Breast epithelium (tissue), 4 donors: ENCODE data around the gene TARP.

Experiments
- DNase-seq, 2 donors: peaks; one replicate each; pipeline ENCODE4 v3.0.0-alpha.2; 2019; ENCODE audit warnings: low spot score in 2 of 2
- H3K27ac ChIP-seq, 2 donors: fragments of 200-600 bp; sonication (generic) in 1 of 2; one replicate each; pipeline ENCODE4 v1.5.1; 2016 to 2019; ENCODE audit warnings: mild to moderate bottlenecking in 1 of 2
- H3K27me3 ChIP-seq, 2 donors: fragments of 200-600 bp; sonication (generic) in 1 of 2; one replicate each; pipeline versions ENCODE4 v1.5.1 to v1.6.0; 2017 to 2019; ENCODE audit warnings: control low read depth in 1 of 2, mild to moderate bottlenecking in 1 of 2
- H3K36me3 ChIP-seq: fragments of 200-600 bp; one replicate; pipeline ENCODE4 v1.5.1; 2019
- H3K4me1 ChIP-seq, 2 donors: fragments of 200-600 bp; sonication (generic); one replicate each; pipeline ENCODE4 v1.5.1; 2016 to 2019; ENCODE audit warnings: control low read depth in 1 of 2
- H3K4me3 ChIP-seq, 3 donors: fragments of 200-600 bp; sonication (generic); 1 replicate in 2 of 3; 2 replicates in 1 of 3; pipeline ENCODE4 v1.5.1; 2016 to 2019; ENCODE audit warnings: mild to moderate bottlenecking in 3 of 3, moderate library complexity in 2 of 3
- H3K9me3 ChIP-seq, 2 donors: fragments of 200-600 bp; sonication (generic) in 1 of 2; one replicate each; pipeline ENCODE4 v1.5.1; 2016 to 2019; ENCODE audit warnings: control low read depth in 1 of 2
- CTCF ChIP-seq, 3 donors: fragments of 450-650 bp; IDR thresholded peaks; one replicate each; pipeline ENCODE4 v1.5.1; 2016 to 2017; ENCODE audit warnings: antibody characterized with exemption in 3 of 3, mild to moderate bottlenecking in 3 of 3, moderate library complexity in 3 of 3
- POLR2A ChIP-seq: fragments of 450-650 bp; IDR thresholded peaks from one replicate; pipeline ENCODE4 v1.6.1; 2016; ENCODE audit warnings: antibody characterized with exemption, mild to moderate bottlenecking, moderate library complexity
- POLR2AphosphoS5 ChIP-seq, 3 donors: sonication (generic); formaldehyde crosslinking; IDR thresholded peaks; one replicate each; pipeline ENCODE4 v1.6.1; 2017; ENCODE audit warnings: antibody characterized with exemption in 3 of 3
- intact Hi-C: fragments of 100-400 bp; cut with DNase I; formaldehyde crosslinking; loops from one replicate; pipeline ENCODE4 v1.15.1; 2023; ENCODE audit warnings: low total_unique reads

TARP gene

GRCh38 chr7:38309555-38309954 lies 36.1 kb upstream of the TARP start:
- Histone ChIP-seq H3K4me1 (no peaks in the 10 kb centered on the region), H3K27me3 (no peaks in the 10 kb centered on the region), H3K9me3 (no peaks in the 10 kb centered on the region), H3K36me3 (no peaks in the 10 kb centered on the region), H3K27ac (no peak overlapping the region), H3K4me3 (no peak overlapping the region)
- no peak for DNase-seq
- intact Hi-C loops: no loop called here
- TF ChIP-seq POLR2A (no peak), CTCF (IDR thresholded peaks at IDR 0.05) (no peak), POLR2AphosphoS5 (IDR thresholded peaks at IDR 0.05) (no peak)

GRCh38 chr7:38308140-38308539 lies 34.7 kb upstream of the TARP start:
- TF ChIP-seq POLR2A: no peak
- Histone ChIP-seq H3K4me3 (no peak overlapping the region), H3K4me1 (no peaks in the 10 kb centered on the region), H3K9me3 (no peaks in the 10 kb centered on the region), H3K27me3 (no peaks in the 10 kb centered on the region), H3K27ac (no peak overlapping the region), H3K36me3 (no peaks in the 10 kb centered on the region)
- no peak for DNase-seq
- intact Hi-C loops: no loop called here

GRCh38 chr7:38307640-38308039 lies 34.2 kb upstream of the TARP start:
- Histone ChIP-seq H3K4me3 (no peak overlapping the region), H3K27ac (no peak overlapping the region), H3K36me3 (no peaks in the 10 kb centered on the region), H3K4me1 (no peaks in the 10 kb centered on the region), H3K27me3 (no peaks in the 10 kb centered on the region), H3K9me3 (no peaks in the 10 kb centered on the region)
- TF ChIP-seq POLR2A (no peak), POLR2AphosphoS5 (IDR thresholded peaks at IDR 0.05) (no peak), CTCF (IDR thresholded peaks at IDR 0.05) (no peak)
- DNase-seq: no peak
- intact Hi-C loops: no loop called here

GRCh38 chr7:38306914-38307313 lies 33.5 kb upstream of the TARP start:
- no peak overlapping the region for H3K27ac ChIP-seq
- TF ChIP-seq CTCF (IDR thresholded peaks at IDR 0.05) (no peak), POLR2A (no peak), POLR2AphosphoS5 (IDR thresholded peaks at IDR 0.05) (no peak)
- intact Hi-C loops: no loop called here

GRCh38 chr7:38306171-38306570 lies 32.7 kb upstream of the TARP start:
- H3K4me3 ChIP-seq: no peak overlapping the region
- no peaks in the 10 kb centered on the region for H3K4me1 ChIP-seq
- H3K9me3 ChIP-seq: no peaks in the 10 kb centered on the region
- intact Hi-C loops: no loop called here
- H3K36me3 ChIP-seq: no peaks in the 10 kb centered on the region
- no peaks in the 10 kb centered on the region for H3K27me3 ChIP-seq
- TF ChIP-seq CTCF (IDR thresholded peaks at IDR 0.05) (no peak), POLR2A (no peak), POLR2AphosphoS5 (IDR thresholded peaks at IDR 0.05) (no peak)
- no peak for DNase-seq
- no peak overlapping the region for H3K27ac ChIP-seq

More at GRCh38 chr7:38306914-38307313, 33.5 kb upstream of the TARP start:
- Histone ChIP-seq H3K4me1 (no peaks in the 10 kb centered on the region), H3K27me3 (no peaks in the 10 kb centered on the region), H3K9me3 (no peaks in the 10 kb centered on the region), H3K4me3 (no peak overlapping the region), H3K36me3 (no peaks in the 10 kb centered on the region)
- no peak for DNase-seq

- Histone ChIP-seq H3K4me3 (no peak overlapping the region), H3K36me3 (no peaks in the 10 kb centered on the region), H3K9me3 (no peaks in the 10 kb centered on the region), H3K27ac (no peak overlapping the region), H3K27me3 (no peaks in the 10 kb centered on the region), H3K4me1 (no peaks in the 10 kb centered on the region)
- no peak for TF ChIP-seq CTCF (IDR thresholded peaks at IDR 0.05)
- TF ChIP-seq POLR2AphosphoS5 (IDR thresholded peaks at IDR 0.05): no peak
- no peak for TF ChIP-seq POLR2A
- no peak for DNase-seq
- intact Hi-C loops: no loop called here
Measured at GRCh38 chr7:38303866-38304265, 30.4 kb upstream of the TARP start.
